Neural cell (in vitro differentiated cells): ENCODE results near the gene TRIM9. TPM values are rescaled to one million over a fixed set of nuclear protein-coding genes. Genes with fewer than 3 reads are reported as not detected.

Experiments used
- H2AFZ ChIP-seq: fragments of 200-600, 300-800 bp; sonication (generic), shearing (Covaris generic); 2 replicates; pipeline ENCODE4 v1.6.0; 2014; ENCODE audit warnings: low read depth, mild to moderate bottlenecking, antibody characterized with exemption, low read length, moderate library complexity
- H3F3A ChIP-seq: fragments of 200-600 bp; shearing (Covaris generic); 2 replicates; pipeline ENCODE4 v1.6.1; 2016; ENCODE audit warnings: mild to moderate bottlenecking, moderate library complexity, mixed read lengths, antibody characterized with exemption, low read length; ENCODE audit not compliant: insufficient read depth, poor library complexity, severe bottlenecking
- H3K27ac ChIP-seq: fragments of 200-600, 300-800 bp; sonication (generic), shearing (Covaris generic); 2 replicates; pipeline ENCODE4 v1.5.1; 2014; ENCODE audit warnings: mild to moderate bottlenecking, low read length, moderate library complexity
- H3K27me3 ChIP-seq: fragments of 300-800, 200-600 bp; sonication (generic), shearing (Covaris generic); 2 replicates; pipeline ENCODE4 v1.6.0; 2014; ENCODE audit warnings: mild to moderate bottlenecking, low read depth, low read length, moderate library complexity; ENCODE audit not compliant: insufficient read depth
- H3K36me3 ChIP-seq: fragments of 300-800, 200-600 bp; sonication (generic), shearing (Covaris generic); 2 replicates; pipeline ENCODE4 v1.5.1; 2014; ENCODE audit warnings: mild to moderate bottlenecking, antibody characterized with exemption, low read length, moderate library complexity; ENCODE audit not compliant: insufficient read depth
- H3K4me2 ChIP-seq: fragments of 300-800, 200-600 bp; sonication (generic), shearing (Covaris generic); 2 replicates; pipeline ENCODE4 v1.6.0; 2014; ENCODE audit warnings: mild to moderate bottlenecking, low read length
- H3K4me3 ChIP-seq: fragments of 300-800, 200-600 bp; sonication (generic), shearing (Covaris generic); 2 replicates; pipeline ENCODE4 v1.5.1; 2014; ENCODE audit warnings: mild to moderate bottlenecking, low read length, moderate library complexity
- H3K79me2 ChIP-seq: fragments of 200-600 bp; shearing (Covaris generic); replicated peaks from 2 replicates; pipeline ENCODE4 v1.6.0; 2014; ENCODE audit warnings: mild to moderate bottlenecking, low read length, moderate library complexity; ENCODE audit not compliant: insufficient read depth
- H3K9ac ChIP-seq: fragments of 300-800, 200-600 bp; sonication (generic), shearing (Covaris generic); 2 replicates; pipeline ENCODE4 v1.6.1; 2016; ENCODE audit warnings: mild to moderate bottlenecking, low read length, mixed read lengths
- H3K9me2 ChIP-seq: fragments of 200-600 bp; shearing (Covaris generic); 2 replicates; pipeline ENCODE4 v1.6.1; 2016; ENCODE audit warnings: mild to moderate bottlenecking, low read length, mixed read lengths; ENCODE audit not compliant: insufficient read depth
- H3K9me3 ChIP-seq: fragments of 200-600, 300-800 bp; sonication (generic), shearing (Covaris generic); 2 replicates; pipeline ENCODE4 v1.6.1; 2016; ENCODE audit warnings: mild to moderate bottlenecking, mixed run types, low read length, moderate library complexity, mixed read lengths
- H4K20me1 ChIP-seq: fragments of 200-600 bp; shearing (Covaris generic); 2 replicates; pipeline ENCODE4 v1.6.1; 2016; ENCODE audit warnings: mild to moderate bottlenecking, mixed run types; ENCODE audit not compliant: insufficient read depth
- EP300 ChIP-seq: fragments of 450-650 bp; conservative IDR thresholded peaks from 2 replicates; pipeline ENCODE4 v1.6.1; 2014; ENCODE audit warnings: antibody characterized with exemption, mild to moderate bottlenecking, moderate library complexity; ENCODE audit not compliant: poor library complexity, severe bottlenecking
- EZH2 ChIP-seq: fragments of 200-600, 300-800 bp; shearing (Covaris generic), sonication (generic); IDR thresholded peaks from 2 replicates; pipeline ENCODE4 v1.6.1; 2014; ENCODE audit warnings: antibody characterized with exemption, low read length, borderline replicate concordance, mild to moderate bottlenecking; ENCODE audit not compliant: insufficient read depth, poor library complexity, severe bottlenecking
- MXI1 ChIP-seq: fragments of 450-650 bp; conservative IDR thresholded peaks from 2 replicates; pipeline ENCODE4 v1.6.1; 2014; ENCODE audit warnings: antibody characterized with exemption, mild to moderate bottlenecking; ENCODE audit not compliant: poor library complexity, severe bottlenecking
- POLR2AphosphoS5 ChIP-seq: IDR thresholded peaks from 2 replicates; pipeline ENCODE4 v1.6.1; 2012
- RAD21 ChIP-seq: fragments of 450-650 bp; conservative IDR thresholded peaks from 2 replicates; pipeline ENCODE4 v1.6.1; 2014; ENCODE audit warnings: antibody characterized with exemption, mild to moderate bottlenecking, moderate library complexity
- SMC3 ChIP-seq: fragments of 450-650 bp; conservative IDR thresholded peaks from 2 replicates; pipeline ENCODE4 v1.6.1; 2014; ENCODE audit warnings: antibody characterized with exemption, mild to moderate bottlenecking, moderate library complexity; ENCODE audit not compliant: poor library complexity
- TAF1 ChIP-seq: IDR thresholded peaks from 2 replicates; pipeline ENCODE4 v1.6.1; 2012; ENCODE audit warnings: low read depth
- polyA plus RNA-seq: library from polyadenylated mRNA; depleted of rRNA; stranded (reverse); fragments of >200 nt; gene quantifications from 2 replicates; pipeline ENCODE4 v1.2.3, GENCODE V29; 2014
- TF ChIP-seq, protein P1 (sequence below): IDR thresholded peaks from 2 replicates; pipeline ENCODE4 v1.6.1; 2012; ENCODE audit warnings: borderline replicate concordance
- TF ChIP-seq, protein P2 (sequence below): fragments of 450-650 bp; IDR thresholded peaks from 2 replicates; pipeline ENCODE4 v1.5.1; 2014; ENCODE audit warnings: antibody characterized with exemption, mild to moderate bottlenecking, moderate library complexity; ENCODE audit not compliant: poor library complexity, severe bottlenecking

TRIM9 gene
- polyA plus RNA-seq, 1 donor from 2014 or later = 15.9 TPM

GRCh38 chr14:51073731-51074130 is 21.2 kb downstream of the TRIM9 start:
- TF ChIP-seq SMC3 (no peak), EP300 (no peak)
- TF ChIP-seq, protein P1, sequence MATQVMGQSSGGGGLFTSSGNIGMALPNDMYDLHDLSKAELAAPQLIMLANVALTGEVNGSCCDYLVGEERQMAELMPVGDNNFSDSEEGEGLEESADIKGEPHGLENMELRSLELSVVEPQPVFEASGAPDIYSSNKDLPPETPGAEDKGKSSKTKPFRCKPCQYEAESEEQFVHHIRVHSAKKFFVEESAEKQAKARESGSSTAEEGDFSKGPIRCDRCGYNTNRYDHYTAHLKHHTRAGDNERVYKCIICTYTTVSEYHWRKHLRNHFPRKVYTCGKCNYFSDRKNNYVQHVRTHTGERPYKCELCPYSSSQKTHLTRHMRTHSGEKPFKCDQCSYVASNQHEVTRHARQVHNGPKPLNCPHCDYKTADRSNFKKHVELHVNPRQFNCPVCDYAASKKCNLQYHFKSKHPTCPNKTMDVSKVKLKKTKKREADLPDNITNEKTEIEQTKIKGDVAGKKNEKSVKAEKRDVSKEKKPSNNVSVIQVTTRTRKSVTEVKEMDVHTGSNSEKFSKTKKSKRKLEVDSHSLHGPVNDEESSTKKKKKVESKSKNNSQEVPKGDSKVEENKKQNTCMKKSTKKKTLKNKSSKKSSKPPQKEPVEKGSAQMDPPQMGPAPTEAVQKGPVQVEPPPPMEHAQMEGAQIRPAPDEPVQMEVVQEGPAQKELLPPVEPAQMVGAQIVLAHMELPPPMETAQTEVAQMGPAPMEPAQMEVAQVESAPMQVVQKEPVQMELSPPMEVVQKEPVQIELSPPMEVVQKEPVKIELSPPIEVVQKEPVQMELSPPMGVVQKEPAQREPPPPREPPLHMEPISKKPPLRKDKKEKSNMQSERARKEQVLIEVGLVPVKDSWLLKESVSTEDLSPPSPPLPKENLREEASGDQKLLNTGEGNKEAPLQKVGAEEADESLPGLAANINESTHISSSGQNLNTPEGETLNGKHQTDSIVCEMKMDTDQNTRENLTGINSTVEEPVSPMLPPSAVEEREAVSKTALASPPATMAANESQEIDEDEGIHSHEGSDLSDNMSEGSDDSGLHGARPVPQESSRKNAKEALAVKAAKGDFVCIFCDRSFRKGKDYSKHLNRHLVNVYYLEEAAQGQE = no peak
- TF ChIP-seq, protein P2, sequence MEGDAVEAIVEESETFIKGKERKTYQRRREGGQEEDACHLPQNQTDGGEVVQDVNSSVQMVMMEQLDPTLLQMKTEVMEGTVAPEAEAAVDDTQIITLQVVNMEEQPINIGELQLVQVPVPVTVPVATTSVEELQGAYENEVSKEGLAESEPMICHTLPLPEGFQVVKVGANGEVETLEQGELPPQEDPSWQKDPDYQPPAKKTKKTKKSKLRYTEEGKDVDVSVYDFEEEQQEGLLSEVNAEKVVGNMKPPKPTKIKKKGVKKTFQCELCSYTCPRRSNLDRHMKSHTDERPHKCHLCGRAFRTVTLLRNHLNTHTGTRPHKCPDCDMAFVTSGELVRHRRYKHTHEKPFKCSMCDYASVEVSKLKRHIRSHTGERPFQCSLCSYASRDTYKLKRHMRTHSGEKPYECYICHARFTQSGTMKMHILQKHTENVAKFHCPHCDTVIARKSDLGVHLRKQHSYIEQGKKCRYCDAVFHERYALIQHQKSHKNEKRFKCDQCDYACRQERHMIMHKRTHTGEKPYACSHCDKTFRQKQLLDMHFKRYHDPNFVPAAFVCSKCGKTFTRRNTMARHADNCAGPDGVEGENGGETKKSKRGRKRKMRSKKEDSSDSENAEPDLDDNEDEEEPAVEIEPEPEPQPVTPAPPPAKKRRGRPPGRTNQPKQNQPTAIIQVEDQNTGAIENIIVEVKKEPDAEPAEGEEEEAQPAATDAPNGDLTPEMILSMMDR = no peak
- Histone ChIP-seq H3K27ac (no peak overlapping the region), H3K36me3 (no peaks in the 10 kb centered on the region), H3K4me2 (no peak overlapping the region), H2AFZ (no peak overlapping the region), H3K9ac (no peak overlapping the region), H4K20me1 (no peaks in the 10 kb centered on the region), H3K9me3 (peaks cover 5% of the 10 kb centered on the region), H3K9me2 (no peaks in the 10 kb centered on the region), H3K27me3 (no peaks in the 10 kb centered on the region), H3F3A (no peaks in the 10 kb centered on the region), H3K4me3 (no peak overlapping the region), H3K79me2 (no peaks in the 10 kb centered on the region)

- Histone ChIP-seq H3F3A (no peaks in the 10 kb centered on the region), H3K9me2 (no peaks in the 10 kb centered on the region), H3K4me3 (no peak overlapping the region), H2AFZ (no peak overlapping the region), H3K79me2 (no peaks in the 10 kb centered on the region), H3K4me2 (no peak overlapping the region), H4K20me1 (no peaks in the 10 kb centered on the region), H3K27ac (no peak overlapping the region), H3K36me3 (no peaks in the 10 kb centered on the region), H3K9ac (no peak overlapping the region), H3K27me3 (no peaks in the 10 kb centered on the region), H3K9me3 (peaks cover 5% of the 10 kb centered on the region)
- TF ChIP-seq, protein P1 = no peak
- TF ChIP-seq SMC3 (no peak), TAF1 (no peak), MXI1 (no peak), POLR2AphosphoS5 (no peak), EP300 (no peak), RAD21 (no peak), EZH2 (no peak)
- TF ChIP-seq, protein P2 = no peak
These were observed 21.9 kb downstream of the TRIM9 start for GRCh38 chr14:51072976-51073375.
